GM21717 (cell line): ENCODE measurements around the gene PCDH15.
"Not testable (repeated sequence)": the region's sequence is repeated elsewhere in the genome, so short reads cannot be mapped to it uniquely, and the experiment has no call there.

Experiments
- ATAC-seq: cut with Tn5 transposase; IDR thresholded peaks from one replicate; pipeline ENCODE4 v1.9.1; 2021; ENCODE audit warnings: mild to moderate bottlenecking, moderate library complexity; ENCODE audit not compliant: unreplicated experiment

PCDH15 gene

DNA sequence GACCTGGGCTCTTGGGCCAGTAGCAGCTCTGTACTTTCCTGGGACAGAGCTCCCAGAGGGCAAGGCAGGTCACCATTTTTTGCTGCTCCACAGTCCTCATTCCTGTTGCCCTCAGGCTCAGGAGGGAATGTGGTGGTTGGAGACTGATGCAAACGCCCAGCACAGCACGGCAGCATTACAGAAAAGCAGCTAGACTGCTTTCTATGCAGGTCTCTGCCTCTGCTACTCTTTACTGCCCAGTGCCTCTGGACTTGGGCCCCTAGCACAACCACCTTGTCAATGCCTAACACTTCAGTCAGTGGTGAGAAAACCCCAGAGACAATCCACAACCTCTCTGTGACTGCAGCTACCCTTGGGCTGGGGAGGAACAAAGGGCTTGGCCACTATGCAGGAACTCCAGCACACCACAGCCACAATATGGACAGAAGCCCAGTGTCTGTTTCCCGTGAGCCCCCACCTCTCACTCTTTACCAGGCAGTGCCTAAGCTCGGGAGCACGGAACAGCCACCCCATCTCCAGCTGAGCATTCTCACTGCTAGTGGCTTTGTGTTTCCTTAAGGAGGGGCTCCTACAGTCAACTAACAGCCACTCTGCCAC lies 790.6 kb downstream of the PCDH15 start:
- no peak for ATAC-seq

DNA sequence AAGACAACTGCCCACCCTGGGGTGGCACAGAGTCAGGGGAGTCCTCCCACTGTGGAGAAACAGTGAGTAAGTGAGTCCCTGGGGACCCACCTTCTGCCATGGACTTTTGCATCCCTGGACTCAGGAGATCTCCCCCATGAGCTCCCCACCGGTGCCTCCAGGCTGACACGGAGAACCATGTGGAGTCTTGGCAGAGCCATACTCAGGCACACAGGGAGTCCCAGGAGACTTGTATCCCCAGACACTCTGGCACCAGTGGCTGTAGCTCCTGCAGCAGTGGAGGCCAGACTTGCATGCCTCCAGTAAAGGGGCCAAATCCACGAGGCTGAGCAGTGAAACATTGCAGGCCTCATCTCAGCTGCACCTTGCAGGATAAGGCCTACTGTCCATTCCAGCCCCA lies 791.4 kb downstream of the PCDH15 start:
- ATAC-seq = no peak

DNA sequence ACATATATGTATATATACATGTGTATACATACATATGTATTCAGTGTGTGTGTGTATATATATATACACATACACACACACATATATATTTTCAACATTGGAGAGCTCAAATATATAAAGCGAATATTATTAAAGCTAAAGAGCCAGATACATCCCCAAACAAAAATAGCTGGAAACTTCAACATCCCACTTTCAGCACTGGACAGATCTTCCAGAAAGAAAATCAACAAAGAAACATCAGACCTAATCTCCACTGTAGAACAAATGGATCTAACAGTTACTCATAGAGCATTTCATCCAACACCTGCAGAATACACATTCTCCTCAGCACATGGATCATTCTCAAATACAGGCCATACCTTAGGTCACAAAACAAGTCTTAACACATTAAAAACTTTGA lies 799.0 kb downstream of the PCDH15 start:
- no peak for ATAC-seq

DNA sequence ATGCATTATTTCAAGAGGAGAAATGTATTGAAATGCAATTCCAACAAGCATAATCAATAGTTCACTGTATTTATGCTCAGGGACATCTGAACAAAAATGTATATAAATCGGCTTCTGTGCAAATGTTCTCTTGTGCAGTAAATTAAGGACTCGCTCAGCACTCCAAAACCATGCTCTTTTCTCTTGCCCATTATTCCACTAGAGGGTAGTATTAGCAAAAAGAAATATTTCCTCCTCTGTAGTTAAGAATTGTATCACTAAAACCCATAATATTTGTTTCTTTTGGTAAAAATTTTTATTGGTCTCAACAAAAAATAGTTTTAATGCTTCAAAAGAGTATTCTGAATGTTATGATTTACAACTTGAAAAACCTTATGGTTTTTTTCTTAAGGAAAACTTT lies 803.1 kb downstream of the PCDH15 start:
- no peak for ATAC-seq

DNA sequence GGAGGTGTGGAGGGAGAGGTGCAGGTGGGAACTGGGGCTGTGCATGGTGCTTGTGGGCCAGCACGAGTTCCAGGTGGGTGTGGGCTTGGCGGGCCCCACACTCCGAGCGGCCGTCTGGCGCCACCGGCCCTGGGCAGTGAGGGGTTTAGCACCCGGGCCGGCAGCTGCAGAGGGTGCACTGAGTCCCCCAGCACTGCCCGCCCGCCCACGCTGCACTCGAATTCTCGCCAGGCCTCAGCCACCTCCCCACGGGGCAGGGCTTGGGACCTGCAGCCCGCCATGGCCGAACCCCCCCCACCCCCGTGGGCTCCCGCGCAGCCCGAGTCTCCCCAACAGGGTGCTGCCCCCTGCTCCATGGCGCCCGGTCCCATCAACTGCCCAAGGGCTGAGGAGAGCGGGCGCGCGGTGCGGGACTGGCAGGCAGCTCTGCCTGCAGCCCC lies 810.2 kb downstream of the PCDH15 start:
- no peak for ATAC-seq

DNA sequence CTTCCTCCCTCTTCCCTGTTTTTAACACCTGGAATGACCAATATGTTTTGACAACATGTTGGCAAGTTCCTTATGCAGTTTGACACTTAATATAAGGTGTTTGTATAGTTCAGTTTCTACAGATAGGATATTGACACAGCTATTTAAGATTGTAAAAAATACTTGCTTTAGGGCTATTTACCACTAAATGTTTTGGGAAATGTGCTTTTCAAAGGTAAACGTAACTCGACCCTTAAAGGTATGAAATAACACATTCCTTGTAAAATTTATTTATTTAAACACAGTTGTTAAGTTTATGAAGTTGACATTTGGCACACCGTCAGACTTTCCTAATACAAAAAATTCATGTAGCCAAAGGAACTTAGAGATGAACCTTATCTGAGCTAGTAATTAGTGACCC lies 817.6 kb downstream of the PCDH15 start:
- ATAC-seq = no peak

DNA sequence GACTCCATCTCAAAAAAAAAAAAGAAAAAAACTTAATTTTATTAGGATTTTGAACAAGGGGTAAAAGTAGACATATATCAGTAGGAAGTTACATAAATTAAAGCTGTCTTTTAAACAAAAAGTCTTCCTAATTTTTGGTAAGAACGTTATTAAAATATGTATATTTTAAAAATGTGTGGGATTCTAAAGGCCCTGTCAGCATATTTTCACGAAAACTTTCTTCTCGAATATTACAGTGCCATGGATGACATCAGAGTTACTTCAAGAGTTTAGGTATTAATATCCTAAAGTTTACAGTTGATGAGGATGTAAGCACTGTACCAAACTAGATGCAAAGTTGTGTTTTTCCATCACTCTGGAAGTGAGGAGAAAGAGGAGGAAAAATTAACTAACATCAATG lies 820.8 kb downstream of the PCDH15 start:
- ATAC-seq = no peak

DNA sequence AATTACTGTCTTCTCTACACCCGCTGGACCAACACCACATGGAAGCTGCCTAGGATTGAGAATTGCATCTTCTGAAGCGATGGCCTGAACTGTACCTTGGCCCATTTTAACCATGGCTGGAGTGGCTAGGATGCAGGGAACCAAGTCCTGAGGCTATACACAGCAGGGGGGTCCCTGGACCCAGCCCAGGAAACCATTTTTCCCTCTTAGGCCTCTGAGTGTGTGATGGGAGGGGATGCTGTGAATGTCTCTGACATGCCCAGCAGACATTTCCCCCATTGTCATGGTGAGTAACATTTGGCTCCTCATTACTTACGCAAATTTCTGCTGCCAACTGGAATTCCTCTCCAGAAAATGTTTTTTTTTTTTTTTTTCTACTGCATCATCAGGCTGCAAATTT lies 822.7 kb downstream of the PCDH15 start:
- ATAC-seq = no peak

DNA sequence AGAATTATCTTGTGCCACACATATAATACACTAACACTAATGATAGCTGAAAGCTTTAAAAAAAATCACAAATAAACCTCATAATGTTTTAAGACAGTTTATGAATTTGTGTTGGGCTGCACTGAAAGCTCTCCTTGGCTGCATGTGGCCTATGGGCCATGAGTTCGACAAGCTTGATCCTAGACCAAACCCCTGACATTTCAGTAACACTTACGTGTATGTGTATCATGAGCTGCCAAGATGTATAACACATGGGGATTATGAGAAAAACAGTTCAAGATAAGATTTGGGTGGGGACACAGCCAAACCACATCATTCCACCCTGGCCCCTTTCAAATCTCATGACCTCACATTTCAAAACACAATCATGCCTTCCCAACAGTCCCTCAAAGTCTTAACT lies 823.8 kb downstream of the PCDH15 start:
- ATAC-seq = no peak

DNA sequence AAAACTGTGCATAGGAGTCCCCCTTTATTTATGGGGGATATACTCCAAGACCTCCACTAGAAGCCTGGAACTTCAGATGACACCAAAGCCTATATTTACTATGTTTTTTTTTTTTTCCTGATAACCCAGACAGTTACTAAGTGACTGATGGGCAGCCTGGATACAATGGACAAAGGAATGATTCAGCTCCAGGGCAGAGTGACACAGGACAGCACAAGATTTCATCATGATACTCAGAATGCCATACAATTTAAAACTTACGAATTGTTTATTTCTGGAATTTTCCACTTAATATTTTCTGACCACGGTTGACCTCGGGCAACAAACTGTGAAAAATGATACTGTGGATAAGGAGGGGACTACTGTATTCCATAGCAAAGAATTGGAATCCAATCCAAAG lies 843.6 kb downstream of the PCDH15 start:
- ATAC-seq = no peak

DNA sequence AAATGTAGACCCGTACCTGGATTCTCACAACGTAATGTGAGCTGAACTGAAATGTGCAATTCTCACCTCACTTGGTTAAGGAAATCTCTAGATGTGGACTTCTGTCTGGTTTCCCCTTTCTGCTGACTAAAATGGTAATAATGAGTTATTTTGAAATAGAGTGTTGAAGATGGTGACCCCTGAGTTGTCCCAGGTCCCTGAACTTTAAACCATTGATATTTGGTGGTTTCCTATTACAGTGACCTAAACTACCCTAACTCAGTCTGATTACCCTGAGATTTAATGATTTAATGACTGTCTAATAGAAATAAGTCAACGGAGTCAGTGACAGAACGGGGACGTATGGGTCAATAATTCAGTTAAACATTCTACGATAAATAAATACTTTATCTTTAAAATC lies 845.9 kb downstream of the PCDH15 start:
- ATAC-seq = no peak

DNA sequence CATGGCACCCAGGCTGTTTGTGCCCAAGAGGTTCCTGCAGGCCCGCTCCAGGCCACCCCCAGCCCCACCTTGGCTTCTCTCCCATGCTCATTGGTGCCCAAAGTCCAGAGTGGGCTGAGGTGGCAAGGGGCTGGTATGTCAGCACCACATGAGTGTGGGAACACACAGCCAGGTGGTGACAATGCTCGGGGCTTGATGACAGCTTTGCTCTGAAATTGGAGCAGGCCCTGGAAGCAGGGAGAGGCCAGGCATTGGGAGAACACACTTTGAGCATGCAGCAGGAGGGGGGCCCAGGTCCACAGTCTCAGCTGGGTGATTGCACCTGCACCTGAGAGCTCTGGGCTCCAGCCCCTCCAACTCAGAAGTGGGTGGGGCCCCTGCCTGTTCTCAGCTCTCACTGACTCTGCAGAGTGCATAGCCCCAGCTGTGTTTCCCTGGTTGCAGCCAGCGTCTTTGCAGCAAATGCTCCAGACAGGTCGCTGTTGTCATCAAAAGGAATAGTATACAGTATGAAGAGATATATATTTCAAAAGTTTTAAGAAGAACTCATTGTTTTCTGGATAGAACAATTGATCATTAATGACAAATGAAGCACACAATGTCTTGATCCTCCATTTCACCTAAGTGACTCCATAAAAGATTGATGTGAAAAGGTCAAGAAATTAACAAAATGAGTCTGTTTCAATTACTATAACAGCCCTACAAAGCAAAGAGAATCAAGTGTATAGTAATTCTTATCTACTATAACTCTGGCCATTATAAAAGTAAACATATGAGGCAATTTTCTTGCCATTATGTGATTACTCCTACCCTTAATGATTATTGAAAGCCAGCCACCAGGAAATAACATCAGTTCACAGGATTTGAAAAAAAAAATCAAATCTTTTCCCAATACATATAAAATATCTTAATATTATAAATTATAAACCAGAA lies 848.1 kb downstream of the PCDH15 start:
- ATAC-seq = no peak

DNA sequence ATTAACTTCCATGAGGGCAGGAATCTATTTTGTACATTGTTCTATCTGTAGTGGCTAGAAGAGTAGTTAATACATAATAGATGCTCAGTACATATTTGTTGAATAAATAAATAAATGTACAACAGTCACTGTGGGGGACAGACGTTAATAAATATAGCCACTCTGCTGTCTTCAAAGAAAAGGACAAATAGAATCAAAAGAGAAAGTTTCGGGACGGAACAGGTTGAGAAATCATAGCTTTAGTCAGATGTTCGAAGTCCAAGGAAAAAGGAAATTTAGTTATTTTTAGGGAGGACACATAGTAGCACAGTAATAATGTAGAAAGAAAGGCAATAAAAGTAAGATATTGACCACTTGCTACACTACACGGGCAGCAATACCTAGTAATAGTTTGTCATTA lies 861.4 kb downstream of the PCDH15 start:
- ATAC-seq = no peak

DNA sequence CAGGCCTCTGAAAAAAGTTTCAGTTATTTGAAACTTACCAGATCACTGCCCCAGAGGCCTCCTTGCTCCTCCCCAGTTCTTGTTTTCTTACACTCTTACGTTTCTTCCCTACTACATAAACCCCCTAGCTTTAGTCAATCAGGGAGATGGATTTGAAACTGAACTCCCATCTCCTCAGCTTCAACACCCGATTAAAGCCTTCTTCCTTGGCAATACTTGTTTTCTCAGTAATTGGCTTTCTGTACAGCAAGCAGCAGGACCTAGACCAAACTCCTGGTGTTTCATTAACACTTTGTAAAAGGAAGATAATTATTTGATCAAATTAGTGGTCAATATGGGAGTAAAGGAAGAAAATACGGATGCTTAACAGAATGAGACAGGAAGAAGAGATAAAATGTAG lies 870.4 kb downstream of the PCDH15 start:
- ATAC-seq = no peak

DNA sequence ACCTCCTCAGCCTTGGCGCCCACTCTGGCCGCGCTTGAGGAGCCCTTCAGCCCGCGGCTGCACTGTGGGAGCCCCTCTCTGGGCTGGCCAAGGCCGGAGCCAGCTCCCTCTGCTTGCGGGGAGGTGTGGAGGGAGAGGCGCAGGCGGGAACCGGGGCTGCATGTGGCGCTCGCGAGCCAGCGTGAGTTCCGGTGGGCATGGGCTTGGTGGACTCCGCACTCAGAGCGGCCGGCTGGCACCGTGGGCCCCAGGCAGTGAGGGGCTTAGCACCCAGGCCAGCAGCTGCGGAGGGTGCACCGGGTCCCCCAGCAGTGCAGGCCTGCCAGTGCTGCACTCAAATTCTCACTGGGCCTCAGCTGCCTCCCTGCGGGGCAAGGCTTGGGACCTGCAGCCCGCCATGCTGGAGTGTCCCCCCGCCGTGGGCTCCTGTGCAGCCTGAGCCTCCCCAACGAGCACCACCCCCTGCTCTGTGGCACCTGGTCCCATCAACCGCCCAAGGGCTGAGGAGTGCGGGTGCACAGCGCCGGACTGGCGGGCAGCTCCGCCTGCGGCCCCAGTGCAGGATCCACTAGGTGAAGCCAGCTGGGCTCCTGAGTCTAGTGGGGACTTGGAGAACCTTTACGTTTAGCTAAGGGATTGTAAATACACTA lies 876.9 kb downstream of the PCDH15 start:
- not testable (repeated sequence) for ATAC-seq

DNA sequence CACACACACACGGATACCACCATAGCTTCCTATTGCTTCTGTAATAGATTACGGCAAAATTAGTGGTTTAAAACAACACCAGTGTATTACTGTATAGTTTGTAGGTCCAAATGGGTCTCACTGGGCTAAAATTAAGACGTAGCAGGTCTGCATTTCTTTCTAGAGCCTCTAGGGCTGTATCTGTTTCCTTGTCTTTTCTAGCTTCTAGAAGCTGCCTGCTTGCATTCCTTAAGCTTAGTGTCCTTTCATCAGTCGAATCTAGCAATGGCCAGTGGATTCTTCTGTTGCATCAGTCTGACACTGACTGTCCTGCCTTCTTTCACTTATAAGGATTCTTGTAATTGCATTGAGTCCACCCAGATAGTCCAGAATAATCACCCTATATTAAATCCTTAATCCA lies 882.3 kb downstream of the PCDH15 start:
- ATAC-seq = no peak

DNA sequence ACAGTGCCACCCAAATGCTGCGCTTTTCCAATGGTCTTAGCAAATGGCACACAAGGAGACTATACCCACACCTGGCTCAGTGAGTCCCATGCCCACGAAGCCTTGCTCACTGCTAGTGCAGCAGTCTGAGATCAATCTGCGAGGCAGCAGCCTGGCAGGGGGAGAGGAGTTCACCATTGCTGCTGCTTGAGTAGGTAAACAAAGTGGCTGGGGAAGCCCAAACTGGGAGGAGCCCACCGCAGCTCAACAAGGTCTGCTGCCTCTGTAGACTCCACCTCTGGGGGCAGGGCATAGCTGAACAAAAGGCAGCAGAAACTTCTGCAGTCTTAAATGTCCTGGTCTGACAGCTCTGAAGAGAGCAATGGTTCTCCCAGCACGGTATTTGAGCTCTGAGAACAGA lies 891.2 kb downstream of the PCDH15 start:
- ATAC-seq = no peak

DNA sequence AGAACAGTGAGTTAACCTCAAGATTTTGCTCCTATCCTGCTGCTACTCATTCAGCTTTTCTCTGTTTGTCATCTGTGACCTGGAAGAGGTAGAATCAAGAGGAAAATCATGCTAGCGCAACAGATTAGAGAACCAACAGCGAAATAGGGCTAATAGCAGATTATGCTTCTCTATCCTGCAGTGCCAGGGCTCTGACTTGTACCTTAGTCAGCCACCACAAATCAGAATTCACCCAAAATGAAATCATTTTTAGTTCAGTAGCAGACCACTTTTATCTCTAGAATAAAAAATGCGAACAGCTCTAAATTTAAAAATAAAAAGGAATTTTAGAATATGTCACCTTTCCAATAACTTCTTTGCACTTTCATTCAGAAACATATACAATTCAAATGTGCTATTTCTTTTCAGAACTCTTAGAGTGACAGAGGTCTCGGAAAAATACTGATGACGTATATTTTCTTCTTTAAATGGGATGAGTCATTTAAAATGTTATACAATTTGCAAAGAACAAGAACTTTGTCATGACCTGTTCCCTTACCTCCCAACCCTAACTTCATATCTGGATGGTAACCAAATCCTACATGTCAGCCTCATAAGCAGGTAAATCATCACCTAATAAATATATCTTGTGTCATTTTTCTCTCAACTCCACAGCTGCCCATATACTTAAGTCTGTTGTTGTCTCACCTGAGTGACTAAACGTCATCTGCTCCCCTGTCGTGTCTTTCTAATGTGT lies 896.4 kb downstream of the PCDH15 start:
- no peak for ATAC-seq

DNA sequence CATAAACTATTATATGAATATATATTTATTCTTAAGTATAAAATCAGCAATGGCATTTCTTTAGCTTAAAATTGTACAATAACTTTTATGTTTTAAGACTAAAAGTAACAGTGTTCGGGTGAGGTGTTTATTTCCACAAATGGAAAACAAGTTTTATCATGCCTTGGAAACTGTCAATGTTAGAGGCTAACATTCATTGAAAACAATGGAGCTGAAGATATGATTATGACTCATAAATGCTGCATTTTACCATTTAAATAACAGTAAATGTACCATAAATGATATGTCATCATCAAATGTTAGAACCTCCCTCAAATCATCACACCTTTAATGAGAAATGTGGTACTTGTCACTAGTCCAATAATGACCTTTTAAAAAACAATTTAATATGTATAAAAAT lies 897.3 kb downstream of the PCDH15 start:
- no peak for ATAC-seq

DNA sequence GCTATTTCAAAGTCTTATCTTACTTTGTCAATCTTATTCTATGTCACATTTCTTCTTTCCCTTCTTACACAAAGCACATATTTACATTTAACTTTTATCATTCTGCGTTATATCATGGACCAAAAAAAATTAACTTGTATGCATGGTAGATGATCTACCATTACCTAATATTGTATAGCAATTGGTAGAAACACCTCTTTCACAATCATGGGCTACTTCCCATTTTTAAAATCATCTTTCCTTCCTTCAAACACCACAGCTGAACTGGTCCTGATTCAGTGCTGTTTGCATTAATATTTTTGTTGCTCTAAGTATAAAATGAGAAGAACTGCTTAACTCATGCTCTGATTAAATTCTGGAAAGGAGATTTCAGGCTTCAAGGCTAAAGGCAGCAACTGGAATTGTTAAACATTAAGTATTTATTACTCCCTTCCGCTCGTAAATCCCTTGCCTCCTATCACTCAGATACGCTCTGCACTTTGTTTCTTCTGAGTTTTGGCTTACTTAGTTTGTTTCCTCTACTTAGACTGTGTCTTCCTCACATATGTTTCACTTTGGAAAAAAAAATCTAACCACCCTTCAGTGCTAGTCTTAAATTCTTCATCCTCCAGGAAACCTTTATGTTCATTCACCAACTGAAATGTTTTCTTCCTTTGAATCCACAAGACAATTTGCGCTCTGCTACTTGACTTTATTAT lies 901.4 kb downstream of the PCDH15 start:
- ATAC-seq = no peak

DNA sequence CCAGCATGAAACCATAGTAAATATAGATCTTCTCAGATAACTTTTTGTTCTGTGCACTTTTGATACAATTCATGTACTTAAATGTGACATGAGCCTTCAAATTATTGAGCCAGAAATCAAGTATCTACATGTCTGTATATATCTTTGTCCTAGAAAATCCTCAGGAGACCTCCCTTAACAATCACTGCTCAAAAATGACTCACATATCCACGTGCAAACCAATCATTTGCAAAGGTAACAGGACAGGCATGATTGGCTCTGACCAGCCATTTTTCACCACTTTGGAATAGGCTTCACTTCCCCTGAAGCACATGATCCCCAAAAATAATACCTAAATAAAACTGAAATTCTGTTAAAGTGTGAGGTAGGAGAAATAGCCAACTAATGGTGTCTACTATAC lies 902.5 kb downstream of the PCDH15 start:
- no peak for ATAC-seq
